Breast epithelium (tissue), 3 donors: ENCODE results near the gene TLL2.

Experiments used
- CTCF ChIP-seq, 3 donors: fragments of 450-650 bp; IDR thresholded peaks; one replicate each; pipeline ENCODE4 v1.5.1; 2016 to 2017; ENCODE audit warnings: antibody characterized with exemption in 3 of 3, mild to moderate bottlenecking in 3 of 3, moderate library complexity in 3 of 3
- POLR2AphosphoS5 ChIP-seq, 3 donors: sonication (generic); formaldehyde crosslinking; IDR thresholded peaks; one replicate each; pipeline ENCODE4 v1.6.1; 2017; ENCODE audit warnings: antibody characterized with exemption in 3 of 3

GRCh38 chr10:96465599-96465998 lies 48.1 kb downstream of the TLL2 start:
- TF ChIP-seq CTCF (IDR thresholded peaks at IDR 0.05) (no peak), POLR2AphosphoS5 (IDR thresholded peaks at IDR 0.05) (no peak)
